Mesangial cell (primary cell): ENCODE data around the gene INPP5B. TPM values are rescaled to one million over a fixed set of nuclear protein-coding genes. Genes with fewer than 3 reads are reported as not detected.

Source experiments
- total RNA-seq: library from RNA; depleted of rRNA; stranded (reverse); fragments of >200 nt; gene quantifications from 2 replicates; pipeline ENCODE4 v1.2.3, GENCODE V29; 2015

Gene INPP5B
- total RNA-seq: 15.0 and 17.3 TPM in 2 replicates

GRCh38 chr1:37946703-37947360 is at the start of gene INPP5B:
TSS of gene INPP5B (minus strand) at chr1:37947053. CDS start at chr1:37946308, 745 bp downstream.

GRCh38 chr1:37859507-37860345 is 87.1 kb downstream of the INPP5B start, which contains the start of gene MTF1:
TSS of gene MTF1 (minus strand) at chr1:37859592. CDS start at chr1:37857658, 1,934 bp downstream.

Other genes with a start within 250 kb of the INPP5B start
- gene EPHA10, start 181.9 kb downstream of the INPP5B start, total RNA-seq: not detected in 2 replicates
- gene MANEAL, start 153.2 kb downstream of the INPP5B start, total RNA-seq: 0.81 and 1.3 TPM in 2 replicates
- 77.2 and 82.7 TPM in 2 replicates for gene C1orf122, start 139.3 kb downstream of the INPP5B start, total RNA-seq
- gene YRDC, start 138.8 kb downstream of the INPP5B start, total RNA-seq: 15.6 and 23.3 TPM in 2 replicates
- gene MTF1, start 87.5 kb downstream of the INPP5B start, total RNA-seq: 2.0 and 2.8 TPM in 2 replicates
- 31.3 and 72.0 TPM in 2 replicates for gene SF3A3, start 43.0 kb upstream of the INPP5B start, total RNA-seq
- gene FHL3, start 58.5 kb upstream of the INPP5B start, total RNA-seq: 42.4 and 71.1 TPM in 2 replicates
- 22.7 and 30.5 TPM in 2 replicates for gene UTP11, start 65.7 kb upstream of the INPP5B start, total RNA-seq
- gene POU3F1, start 99.7 kb upstream of the INPP5B start, total RNA-seq: 0.13 TPM in 1 of 2 replicates, not detected in the other